HEK293 (cell line): ENCODE data around the gene CC2D1A.

Source experiments
- ZFP3 ChIP-seq: fragments of 450-650 bp; formaldehyde crosslinking; IDR thresholded peaks from 2 replicates; pipeline ENCODE4 v1.5.1; 2016; ENCODE audit warnings: low read depth, missing biosample characterization, missing genetic modification characterization
- ZNF140 ChIP-seq: fragments of 450-650 bp; formaldehyde crosslinking; IDR thresholded peaks from 2 replicates; pipeline ENCODE4 v1.5.1; 2016; ENCODE audit warnings: missing biosample characterization, missing genetic modification characterization
- ZNF549 ChIP-seq: fragments of 450-650 bp; IDR thresholded peaks from 2 replicates; pipeline ENCODE4 v1.5.1; 2018; ENCODE audit warnings: missing biosample characterization, missing genetic modification characterization, mild to moderate bottlenecking, inconsistent platforms, moderate library complexity
- ZSCAN18 ChIP-seq: fragments of 450-650 bp; formaldehyde crosslinking; IDR thresholded peaks from 2 replicates; pipeline ENCODE4 v1.5.1; 2016; ENCODE audit warnings: missing biosample characterization, missing genetic modification characterization

- no peak for TF ChIP-seq ZFP3 (tag by site-specific recombination)
- no peak for TF ChIP-seq ZNF140
- no peak for TF ChIP-seq ZNF549 (tag by site-specific recombination)
- no peak for TF ChIP-seq ZSCAN18 (tag by site-specific recombination)
Observed at GRCh38 chr19:13909430-13909829, 3.4 kb downstream of the CC2D1A start.
